GM18505 (cell line): ENCODE data around the gene DUSP2.

Experiments used
- ATAC-seq: cut with Tn5 transposase; IDR thresholded peaks from one replicate; pipeline ENCODE4 v1.9.1; 2021; ENCODE audit not compliant: unreplicated experiment
- POLR2A ChIP-seq: IDR thresholded peaks from 4 replicates; pipeline ENCODE4 v1.6.1; 2011; ENCODE audit warnings: borderline replicate concordance; ENCODE audit not compliant: insufficient read depth, insufficient read length; ENCODE audit errors: extremely low read depth

Gene DUSP2

DNA sequence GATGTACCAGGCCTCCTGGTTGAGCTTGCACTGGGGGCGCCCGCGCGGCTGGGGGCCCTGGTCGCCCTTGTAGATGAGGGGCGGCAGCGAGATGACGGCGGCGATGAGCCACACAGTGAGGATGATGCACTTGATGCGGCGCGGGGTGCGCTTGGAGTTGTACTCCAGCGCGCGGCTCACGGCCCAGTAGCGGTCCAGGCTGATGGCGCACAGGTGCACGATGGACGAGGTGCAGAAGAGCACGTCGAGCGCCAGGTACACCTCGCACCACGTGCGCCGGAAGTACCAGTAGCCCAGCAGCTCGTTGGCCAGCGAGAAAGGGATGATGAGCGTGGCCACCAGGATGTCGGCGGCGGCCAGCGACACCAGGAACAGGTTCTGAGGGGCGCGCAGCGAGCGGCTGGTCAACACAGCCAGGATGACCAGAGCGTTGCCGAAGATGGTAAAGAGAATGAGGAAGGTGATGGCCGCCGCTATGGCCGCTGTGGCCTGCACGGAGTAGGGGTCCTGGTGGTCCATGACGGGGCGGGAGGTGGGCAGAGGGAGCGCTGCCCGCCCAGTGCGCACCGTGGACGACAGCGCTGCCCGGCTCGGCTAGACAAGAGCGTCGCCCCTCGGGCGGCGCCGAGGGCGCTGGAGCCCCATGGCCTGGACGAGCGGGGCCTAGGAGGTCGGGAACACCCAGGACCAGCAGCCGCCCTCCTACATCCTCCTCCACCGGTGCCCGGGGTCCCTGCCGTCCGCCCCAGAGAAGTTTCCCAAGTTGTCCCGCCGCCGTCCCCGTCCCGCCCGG is 29.4 kb downstream of the DUSP2 start:
- no peak for ATAC-seq
- no peak for TF ChIP-seq POLR2A

DNA sequence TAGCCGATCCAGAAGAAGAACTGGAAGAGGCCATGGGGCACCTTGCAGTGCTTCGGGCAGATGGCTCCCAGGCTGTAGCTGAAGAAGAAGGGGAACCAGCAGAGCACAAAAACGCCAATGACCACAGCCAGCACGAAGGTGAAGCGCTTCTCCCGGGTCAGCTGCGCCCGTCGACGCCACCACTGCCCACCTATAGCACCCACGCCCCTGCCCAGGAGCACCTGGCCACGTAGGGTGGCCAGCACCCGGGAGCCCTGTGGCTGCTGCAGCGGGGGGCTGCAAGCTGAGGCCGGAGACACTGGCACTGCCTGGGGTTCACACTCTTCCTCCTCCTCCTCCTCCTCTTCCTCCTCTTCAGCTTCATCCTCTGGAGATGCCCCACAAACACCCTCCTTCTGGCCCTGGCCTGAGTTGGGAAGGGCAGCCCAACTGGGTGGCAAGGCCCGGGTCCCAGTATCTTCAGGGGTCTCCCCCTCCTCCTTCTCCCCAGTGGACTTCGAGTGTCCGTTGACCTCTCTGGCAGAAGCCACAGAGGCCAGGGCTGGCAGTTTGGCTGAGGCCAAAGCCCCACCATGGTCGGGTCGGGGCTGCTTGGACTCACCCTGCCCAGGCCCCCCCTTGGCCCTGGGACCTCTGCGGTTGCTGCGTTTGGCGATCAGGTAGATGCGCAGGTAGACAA is 30.2 kb downstream of the DUSP2 start:
- TF ChIP-seq POLR2A = no peak
- no peak for ATAC-seq

DNA sequence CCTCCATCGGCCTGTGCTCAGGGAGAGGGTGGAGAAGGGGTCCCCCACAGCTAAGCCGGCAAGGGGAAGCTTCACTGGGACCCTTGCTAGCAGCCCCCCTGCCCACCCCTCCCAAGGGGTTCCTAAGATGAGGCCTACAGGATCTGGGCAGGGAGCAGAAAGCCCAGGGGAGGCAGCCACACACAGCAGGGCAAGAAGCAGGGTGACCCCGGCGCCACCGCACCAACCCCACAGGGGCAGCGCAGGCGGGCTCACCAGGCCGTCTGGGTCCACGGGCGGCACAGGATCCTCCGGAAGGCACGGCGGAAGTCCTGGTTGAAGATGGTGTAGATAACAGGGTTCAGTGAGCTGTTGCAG is 30.7 kb downstream of the DUSP2 start:
- no peak for TF ChIP-seq POLR2A
- ATAC-seq = no peak

DNA sequence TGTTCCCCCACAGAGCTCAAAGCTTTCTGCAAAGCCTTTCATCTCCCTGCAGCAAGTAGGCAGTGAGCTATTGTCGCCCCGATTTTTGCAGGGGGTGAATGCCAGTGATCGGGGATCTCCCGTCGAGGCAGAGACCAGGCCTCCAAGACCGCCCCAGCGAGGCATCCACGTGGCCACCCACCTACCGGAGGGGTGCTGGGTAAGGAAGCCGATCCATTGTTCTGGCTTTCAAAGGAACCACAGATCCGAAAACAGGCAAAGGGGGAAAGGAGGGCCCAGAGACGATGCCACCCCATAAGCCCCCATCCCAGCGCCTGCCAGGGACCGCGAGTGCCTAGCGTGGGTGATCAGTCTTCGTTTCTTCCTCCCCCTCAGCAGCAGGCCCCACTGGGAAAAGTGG is 31.3 kb downstream of the DUSP2 start:
- ATAC-seq = no peak
- no peak for TF ChIP-seq POLR2A

DNA sequence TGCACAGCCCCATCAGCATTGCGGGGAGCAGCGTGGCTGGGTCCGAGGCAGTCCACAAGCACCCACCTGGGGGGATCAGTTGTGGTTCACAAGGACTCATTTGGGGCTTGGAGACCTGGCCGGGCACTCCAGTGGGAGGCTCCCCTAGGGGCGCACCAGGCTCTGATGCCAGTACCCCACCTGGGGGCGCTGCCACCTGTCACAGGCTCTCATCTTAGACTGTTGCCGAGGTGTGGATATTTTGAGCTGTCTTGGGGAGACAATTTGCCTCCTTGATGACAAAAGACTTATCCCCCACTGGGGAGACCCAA is 31.9 kb downstream of the DUSP2 start:
- TF ChIP-seq POLR2A = no peak
- ATAC-seq = no peak

DNA sequence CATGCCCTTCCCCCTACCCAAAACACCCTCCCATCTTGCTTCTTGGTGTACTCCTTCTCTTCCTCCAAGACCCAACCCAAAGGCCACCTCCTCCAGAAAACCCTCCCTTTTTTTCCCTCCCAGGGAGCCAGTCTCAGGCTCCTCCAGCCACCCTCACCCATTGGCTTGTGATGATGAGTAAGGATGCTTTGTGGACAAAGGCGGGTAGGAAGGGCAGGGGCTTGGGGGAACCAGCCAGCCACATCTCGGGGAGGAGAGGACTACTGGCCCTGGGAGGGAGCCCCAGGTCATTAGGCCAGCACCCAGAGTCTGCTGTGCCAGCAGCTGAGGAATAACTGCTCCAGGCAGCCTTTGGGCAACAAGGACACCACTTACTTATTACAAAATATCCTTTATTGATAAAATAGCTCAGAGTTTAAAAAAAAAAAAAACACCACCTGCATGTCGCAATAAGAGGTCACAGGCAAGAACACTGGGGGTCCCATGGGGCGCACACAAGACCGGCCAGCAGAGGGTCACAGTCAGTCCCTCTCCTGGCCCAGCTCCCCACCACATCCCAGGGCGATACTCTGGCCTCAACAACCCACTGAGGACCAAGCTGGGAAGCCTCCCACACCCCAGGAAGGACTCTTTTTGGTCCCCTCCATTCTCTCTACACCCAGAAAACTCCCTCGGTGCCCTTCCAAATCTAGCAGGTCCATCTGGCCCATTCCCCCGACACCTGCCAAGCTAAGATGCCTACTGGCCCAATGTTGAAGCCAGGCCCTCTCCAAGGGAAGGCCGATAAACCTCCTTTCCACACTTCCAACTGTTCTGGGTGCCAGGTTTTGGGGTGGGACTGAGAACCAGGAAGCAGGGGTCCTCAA is 32.5 kb downstream of the DUSP2 start:
- TF ChIP-seq POLR2A = no peak
- ATAC-seq = no peak

DNA sequence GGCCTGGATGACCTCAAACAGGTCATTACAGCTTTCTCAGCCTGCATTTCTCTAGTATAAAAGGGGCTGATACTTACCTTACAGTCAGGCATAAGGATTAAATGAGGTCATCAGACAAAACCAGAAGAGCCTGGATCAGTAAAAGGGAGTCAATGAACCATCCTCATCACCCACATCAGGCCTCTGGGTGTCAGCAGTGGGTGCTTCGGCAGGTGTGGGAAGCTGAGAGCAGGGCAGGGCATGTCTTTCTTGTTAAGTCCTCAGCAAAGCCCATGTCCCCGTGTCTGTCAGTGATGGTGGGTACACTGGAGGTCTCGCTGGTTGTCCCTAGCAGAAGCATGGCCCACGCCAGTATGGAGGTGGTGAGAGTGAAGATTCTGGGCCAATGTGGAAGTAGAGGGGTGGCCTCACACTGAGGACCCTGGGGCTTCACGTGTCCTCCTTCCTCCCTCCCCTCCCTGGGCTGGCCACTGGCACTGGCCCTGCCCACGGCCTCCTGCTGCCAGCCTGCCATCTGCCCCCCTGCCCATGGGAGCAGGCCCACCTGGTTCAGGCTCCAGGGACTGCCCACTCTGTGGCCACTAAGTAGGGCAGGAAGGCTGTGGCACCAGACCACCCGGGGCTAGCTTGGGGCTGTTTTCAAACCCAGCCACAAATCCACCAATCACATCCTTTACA is 33.3 kb downstream of the DUSP2 start:
- ATAC-seq = no peak
- no peak for TF ChIP-seq POLR2A

DNA sequence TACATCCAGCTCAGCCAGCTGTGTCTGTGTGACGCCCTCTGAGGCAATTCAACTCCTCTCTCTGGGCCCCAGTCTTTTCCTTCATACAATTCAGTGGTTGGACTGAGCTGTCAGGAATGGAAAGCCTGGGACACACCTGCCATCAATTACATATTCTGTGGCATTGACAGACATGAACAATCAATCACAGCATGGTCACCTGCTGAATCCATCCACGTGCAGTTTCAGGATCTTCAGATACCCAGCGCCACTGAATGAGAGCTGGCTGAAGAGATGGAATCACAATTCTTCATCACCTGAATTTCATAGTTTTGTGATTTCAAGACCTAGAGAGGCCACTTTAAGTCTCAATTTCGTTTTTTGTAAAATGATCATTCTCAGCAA is 34.0 kb downstream of the DUSP2 start:
- no peak for TF ChIP-seq POLR2A
- ATAC-seq = no peak

DNA sequence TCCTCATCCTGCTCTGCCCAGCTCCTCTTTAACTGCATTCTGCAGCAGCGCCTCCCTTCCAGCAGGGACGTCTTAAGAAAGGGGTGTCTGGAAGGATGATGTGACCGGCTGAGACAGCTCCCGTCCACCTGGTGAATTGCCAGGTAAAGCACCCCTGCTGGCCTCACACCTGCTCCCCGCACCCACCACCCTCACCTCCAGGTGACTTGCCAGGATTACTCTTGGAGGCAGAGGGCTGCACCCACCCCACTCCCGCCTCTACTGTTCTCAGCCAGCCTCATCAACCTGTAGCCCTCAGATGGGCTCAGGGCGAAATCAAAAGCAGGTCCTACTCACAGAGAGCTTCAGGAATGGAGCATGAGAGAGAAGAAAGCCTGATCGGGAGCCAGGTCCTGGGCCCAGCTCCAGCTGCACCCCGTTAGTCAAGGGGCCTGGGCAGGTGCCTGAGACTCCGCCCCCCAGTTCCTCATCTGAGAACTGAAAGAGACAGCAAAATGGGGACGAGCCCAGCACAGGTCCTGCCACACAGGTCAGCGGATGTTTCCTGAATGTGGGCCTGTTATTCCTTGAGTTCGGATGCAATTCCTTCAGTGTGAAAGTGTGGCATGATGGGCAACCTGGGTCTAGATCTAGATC is 34.5 kb downstream of the DUSP2 start:
- ATAC-seq = no peak

DNA sequence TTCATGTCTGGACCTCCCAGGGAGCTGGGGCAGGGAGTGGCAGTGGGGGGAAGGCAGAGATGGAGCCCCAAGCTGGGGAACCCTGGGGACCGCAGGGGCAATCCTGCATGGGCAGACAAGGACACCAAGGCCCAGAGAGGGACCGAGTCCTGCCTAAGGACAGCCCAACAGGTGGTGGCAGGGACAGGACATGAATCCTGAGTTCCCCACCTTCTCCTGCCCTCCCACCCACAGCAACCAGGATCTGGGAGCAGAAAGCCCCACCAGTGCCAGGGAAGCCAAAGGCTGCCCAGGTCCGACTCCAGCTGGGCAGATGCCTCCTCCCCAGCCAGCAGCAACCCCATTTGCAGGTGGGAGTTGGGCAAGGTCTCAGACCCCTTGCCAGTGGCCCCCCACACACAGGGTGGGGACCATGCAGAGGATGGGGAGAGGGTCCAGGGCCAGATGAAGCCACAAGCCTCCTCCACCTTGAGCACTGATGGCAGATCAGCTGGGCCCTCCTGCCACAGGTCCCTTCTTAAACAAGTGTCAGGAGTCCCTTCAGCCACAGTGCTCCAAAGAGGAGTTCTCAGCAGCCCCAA is 35.2 kb downstream of the DUSP2 start:
- no peak for ATAC-seq
- TF ChIP-seq POLR2A = no peak

More for the DNA sequence above, 34.5 kb downstream of the DUSP2 start:
- TF ChIP-seq POLR2A = no peak

DNA sequence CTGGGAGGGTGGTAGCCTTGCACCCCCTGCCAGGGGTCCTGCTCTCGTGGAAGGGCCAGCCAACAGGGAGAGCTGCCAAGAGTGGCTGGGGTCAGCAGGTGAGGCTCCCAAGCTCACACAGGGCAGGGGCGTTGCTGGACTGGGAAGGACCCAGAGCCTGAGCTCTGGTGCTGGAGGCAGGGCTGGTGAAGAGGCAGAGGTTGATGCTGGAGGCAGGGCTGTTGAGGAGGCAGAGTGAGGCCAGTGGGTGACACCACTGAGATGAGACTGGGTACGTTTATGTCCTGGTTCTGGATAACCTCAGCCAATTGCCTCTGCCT is 35.9 kb downstream of the DUSP2 start:
- ATAC-seq = no peak
- no peak for TF ChIP-seq POLR2A

DNA sequence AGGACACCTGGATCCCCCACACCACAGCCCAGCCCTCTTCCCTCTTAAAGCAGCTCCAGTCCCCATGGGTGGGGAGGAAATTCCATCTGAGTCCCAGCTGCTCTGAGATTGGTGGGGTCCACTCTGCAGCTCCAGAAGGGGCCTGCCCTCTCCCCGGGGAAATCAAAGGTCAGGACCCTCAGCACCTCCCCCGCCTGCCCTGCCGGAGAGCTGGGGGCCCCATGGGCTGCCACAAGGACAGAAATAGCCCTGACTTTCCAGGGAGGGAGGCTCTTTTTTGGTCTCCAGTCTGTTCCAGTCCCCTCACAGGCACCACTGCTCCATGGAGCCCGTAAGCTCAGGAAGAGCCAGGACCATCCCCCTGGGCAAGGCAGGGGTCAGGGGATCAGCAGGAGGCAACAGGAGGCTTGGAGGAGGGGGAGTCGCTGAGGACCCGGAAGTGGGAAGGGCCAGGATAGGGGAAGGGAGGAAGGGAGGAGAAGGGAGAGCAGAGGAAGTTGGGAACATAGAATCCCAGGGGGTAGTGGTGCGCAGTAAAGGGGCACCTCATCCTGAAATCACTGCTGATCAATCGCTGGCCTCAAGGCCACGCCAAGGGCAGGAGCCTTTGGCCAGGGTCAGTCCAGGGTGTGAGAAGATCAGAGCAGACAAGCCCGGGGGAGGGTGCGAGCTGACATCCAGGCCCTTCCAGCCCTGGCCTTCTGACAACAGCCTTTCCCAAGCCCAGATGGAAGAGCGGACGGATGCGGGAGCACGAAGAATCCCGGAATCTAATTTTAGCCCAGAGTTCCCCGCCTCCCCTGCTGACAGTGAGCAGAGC is 36.5 kb downstream of the DUSP2 start:
- ATAC-seq = no peak
- TF ChIP-seq POLR2A = no peak
